ENCODE results near the gene FXYD2. TPM values are rescaled to one million over a fixed set of nuclear protein-coding genes. Genes with fewer than 3 reads are reported as not detected.

Gene FXYD2
- total and polyA plus RNA-seq, 4 experiments from 2014 or later, result 3.5 to 10.5 (median 8.2) TPM

DNA sequence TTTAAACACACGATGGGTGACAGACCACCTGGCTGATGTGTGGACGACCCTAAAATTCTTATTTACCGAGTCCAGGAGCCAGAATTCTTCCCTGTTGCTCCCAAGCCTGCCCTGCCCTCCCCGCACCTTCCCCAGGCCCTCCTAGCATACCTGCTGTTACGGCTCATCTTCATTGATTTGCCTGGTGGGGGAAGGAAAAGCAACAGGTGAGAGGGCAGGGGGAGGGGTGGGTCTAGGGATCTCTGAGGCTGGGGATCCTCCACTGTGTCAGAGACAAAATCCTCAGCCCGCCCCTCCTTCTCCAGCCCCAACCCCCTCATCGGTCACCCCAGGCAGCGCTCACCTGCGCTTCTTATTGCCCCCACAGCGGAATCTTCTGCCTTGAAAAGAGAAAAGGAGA, 4.0 kb downstream of the FXYD2 start:
- Histone ChIP-seq H3K27ac (ENCODE audit: low read depth, low read length) (no peak overlapping the region), H3K4me1 (ENCODE audit: insufficient read depth, low read length) (peaks cover 56% of the 10 kb centered on the region), H3K4me3 (ENCODE audit: low read length in 2 of 2) (no peak overlapping the region), H3K9me3 (ENCODE audit: control insufficient read depth in 1 of 2, low read length in 2 of 2) (no peaks in the 10 kb centered on the region), H3K36me3 (ENCODE audit: insufficient read depth, low read length) (no peaks in the 10 kb centered on the region), H3K27me3 (ENCODE audit: insufficient read depth, low read length) (no peaks in the 10 kb centered on the region)
- Mint-ChIP-seq H3K4me3 (no peak overlapping the region), H3K27ac (peak overlapping the region in 1 of 7 donors; percentile 55), H3K36me3 (no peaks in the 10 kb centered on the region), H3K9me3 (no peaks in the 10 kb centered on the region), H3K27me3 (no peaks in the 10 kb centered on the region), H3K4me1 (peaks cover 18 to 60% (median 40%) of the 10 kb centered on the region in 4 donors)
- no peak for DNase-seq
- ChIA-PET POLR2A (ENCODE audit: partially characterized antibody) (interaction anchor here (1.1 kb wide), 1 partner anchor 127 kb away, joined by 7 read pairs; no protein-coding TSS in a partner anchor), CTCF (ENCODE audit: partially characterized antibody) (interaction anchor here (1.1 to 16.1 kb wide), 8 partner anchors 7 to 394 kb away, joined by 3 to 440 read pairs (median 36); partner anchors contain the start of gene FXYD2)
- intact Hi-C loops (cut with micrococcal nuclease), result no loop called here

DNA sequence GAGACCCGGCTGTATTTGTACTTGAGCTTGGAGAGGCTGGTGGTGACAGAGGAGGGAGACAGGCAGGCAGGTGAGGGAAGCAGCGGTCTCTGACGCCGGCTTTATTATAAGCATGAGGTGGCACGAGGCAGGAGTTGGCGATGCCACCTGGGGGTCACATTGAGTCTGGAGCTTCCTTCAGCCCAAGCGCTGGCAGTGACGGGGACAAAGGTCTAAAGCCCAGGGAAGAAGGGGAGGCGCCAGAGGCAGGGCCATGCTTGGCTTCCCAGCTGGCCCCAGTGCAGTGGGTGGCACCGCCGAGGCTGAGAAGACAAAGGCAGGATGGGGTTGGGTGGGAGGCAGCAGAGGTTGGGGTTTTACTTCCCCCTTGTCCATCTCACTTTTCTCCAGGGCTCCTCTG, 4.5 kb downstream of the FXYD2 start:
- peak overlapping the region in 2 of 7 donors; percentile 15 to 55 for H3K27ac Mint-ChIP-seq
- H3K36me3 Mint-ChIP-seq, result no peaks in the 10 kb centered on the region
- H3K4me1 Mint-ChIP-seq, result peaks cover 20 to 65% (median 45%) of the 10 kb centered on the region in 4 donors
- intact Hi-C loops (cut with micrococcal nuclease), result no loop called here
- Histone ChIP-seq H3K4me1 (ENCODE audit: insufficient read depth, low read length) (peaks cover 60% of the 10 kb centered on the region), H3K9me3 (ENCODE audit: control insufficient read depth in 1 of 2, low read length in 2 of 2) (no peaks in the 10 kb centered on the region), H3K27ac (ENCODE audit: low read depth, low read length) (no peak overlapping the region), H3K27me3 (ENCODE audit: insufficient read depth, low read length) (no peaks in the 10 kb centered on the region), H3K4me3 (ENCODE audit: low read length in 2 of 2) (no peak overlapping the region), H3K36me3 (ENCODE audit: insufficient read depth, low read length) (no peaks in the 10 kb centered on the region)
- ChIA-PET POLR2A (ENCODE audit: partially characterized antibody) (interaction anchor here (1.1 to 1.6 kb wide), 2 partner anchors 11 to 232 kb away, joined by 3 to 5 read pairs; no protein-coding TSS in a partner anchor), CTCF (ENCODE audit: partially characterized antibody) (interaction anchor here (0.7 to 16.1 kb wide), 5 partner anchors 7 to 233 kb away, joined by 3 to 440 read pairs (median 81); partner anchors contain the start of gene FXYD2)
- no peak for DNase-seq
- no peaks in the 10 kb centered on the region for H3K27me3 Mint-ChIP-seq
- H3K9me3 Mint-ChIP-seq, result no peaks in the 10 kb centered on the region
- no peak overlapping the region for H3K4me3 Mint-ChIP-seq

DNA sequence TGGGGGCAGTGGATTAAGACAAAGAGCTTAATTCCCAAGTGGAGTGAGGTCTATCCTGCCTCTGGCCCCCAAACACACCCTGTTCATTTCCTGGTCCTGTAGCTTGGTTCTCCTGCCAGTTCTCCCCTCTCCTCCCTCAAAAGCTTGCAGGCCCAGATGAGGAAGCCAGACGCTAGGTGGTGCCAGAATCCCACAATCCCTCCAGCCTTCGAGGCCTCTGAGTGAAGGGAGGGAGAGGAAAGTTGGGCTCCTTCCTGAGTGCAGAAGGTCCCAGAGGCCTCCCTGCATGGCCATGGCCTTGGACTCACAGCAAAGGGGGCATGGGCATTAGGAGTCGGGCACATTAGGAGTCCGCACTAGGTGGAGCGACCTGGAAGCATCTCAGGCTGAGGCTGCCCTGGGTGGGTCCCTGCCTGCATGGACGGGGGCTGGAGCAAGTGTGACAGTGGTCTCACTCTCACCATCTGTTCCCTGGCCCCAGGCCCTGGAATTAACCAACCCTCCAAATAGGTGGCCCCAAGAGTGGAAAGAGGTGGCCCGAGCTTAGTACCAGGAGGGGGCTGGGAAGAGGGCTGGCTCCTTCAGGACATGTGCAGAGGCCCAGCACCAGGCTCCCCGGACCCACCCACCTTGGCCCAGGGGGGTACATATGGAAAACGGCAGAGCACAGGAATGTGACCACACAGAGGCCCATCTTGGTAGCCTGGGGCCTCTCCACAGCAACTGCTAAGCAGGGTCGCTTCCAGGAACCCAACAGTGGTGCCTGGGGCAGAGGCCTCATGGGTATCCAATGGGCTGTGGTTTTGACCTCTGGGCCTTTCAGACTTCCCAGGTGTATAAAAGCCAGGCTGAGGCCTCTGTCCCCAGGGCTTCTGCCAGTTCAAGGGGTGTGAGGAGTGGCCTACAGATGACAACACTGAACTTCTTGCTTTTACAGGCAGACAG, 5.2 kb downstream of the FXYD2 start:
- ChIA-PET CTCF (ENCODE audit: partially characterized antibody) (interaction anchor here (0.7 to 16.1 kb wide), 13 partner anchors 8 to 393 kb away, joined by 3 to 440 read pairs (median 14); partner anchors contain the start of gene FXYD2), POLR2A (ENCODE audit: partially characterized antibody) (interaction anchor here (1.1 to 5.5 kb wide), 3 partner anchors 8 to 233 kb away, joined by 3 to 70 read pairs (median 5); partner anchors contain the start of gene FXYD2)
- Mint-ChIP-seq H3K4me3 (no peak overlapping the region), H3K27me3 (no peaks in the 10 kb centered on the region), H3K4me1 (peaks cover 26 to 70% (median 49%) of the 10 kb centered on the region in 4 donors), H3K36me3 (no peaks in the 10 kb centered on the region), H3K27ac (peak overlapping the region in 2 of 7 donors; percentile 15 to 55), H3K9me3 (no peaks in the 10 kb centered on the region)
- H3K4me3 ChIP-seq (ENCODE audit: low read length in 2 of 2), result no peak overlapping the region
- no peaks in the 10 kb centered on the region for H3K9me3 ChIP-seq (ENCODE audit: control insufficient read depth in 1 of 2, low read length in 2 of 2)
- no peak for DNase-seq
- intact Hi-C loops (cut with micrococcal nuclease), result no loop called here
- no peak overlapping the region for H3K27ac ChIP-seq (ENCODE audit: low read depth, low read length)
- peaks cover 67% of the 10 kb centered on the region for H3K4me1 ChIP-seq (ENCODE audit: insufficient read depth, low read length)
- H3K36me3 ChIP-seq (ENCODE audit: insufficient read depth, low read length), result no peaks in the 10 kb centered on the region
- no peaks in the 10 kb centered on the region for H3K27me3 ChIP-seq (ENCODE audit: insufficient read depth, low read length)

DNA sequence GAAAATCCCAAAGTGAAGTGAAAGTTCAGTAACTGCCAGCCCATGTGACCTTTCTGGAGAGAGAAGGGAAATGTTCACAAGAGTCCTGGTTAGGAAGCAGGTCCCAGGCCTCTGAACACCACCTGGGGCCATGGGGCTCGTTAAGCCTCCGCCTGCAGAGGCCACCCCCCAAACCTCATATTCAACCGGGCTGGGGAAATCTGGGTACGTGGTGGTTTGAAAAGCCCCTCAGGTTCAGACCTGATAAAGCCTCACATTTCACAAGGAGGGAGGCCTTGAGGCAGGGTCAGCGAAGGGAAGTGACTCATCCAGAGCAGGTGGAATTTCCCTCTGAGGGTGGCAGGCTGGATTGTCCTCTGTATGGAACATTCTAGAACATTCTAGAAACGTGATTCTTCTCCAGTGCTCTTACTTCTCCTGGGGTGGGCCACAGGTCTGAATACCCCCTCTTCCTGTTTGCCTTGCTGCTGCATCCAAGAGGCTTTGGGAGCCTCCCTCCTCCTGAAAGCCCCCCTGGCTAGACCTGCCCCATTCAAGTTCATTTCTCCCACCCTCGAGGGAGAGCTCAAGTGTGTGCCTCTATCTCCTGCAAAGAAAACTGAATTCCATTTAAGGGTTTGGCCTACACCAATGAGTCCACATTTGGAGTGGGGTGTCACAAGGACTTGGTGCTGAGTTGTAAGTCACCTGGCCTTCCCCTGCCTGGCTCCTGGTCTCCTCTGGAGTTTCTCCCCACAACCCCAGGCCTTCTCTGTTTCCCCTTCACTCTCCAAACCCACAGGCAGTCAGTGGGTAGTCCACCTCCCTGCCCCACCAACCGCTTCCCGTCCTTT, 6.3 kb downstream of the FXYD2 start:
- peak overlapping the region; percentile 2 for H3K27ac ChIP-seq (ENCODE audit: low read depth, low read length)
- ChIA-PET CTCF (ENCODE audit: partially characterized antibody) (interaction anchor here (0.9 to 16.1 kb wide), 22 partner anchors 9 to 392 kb away, joined by 3 to 440 read pairs (median 4); partner anchors contain the start of gene FXYD2), POLR2A (ENCODE audit: partially characterized antibody) (interaction anchor here (1.6 to 5.5 kb wide), 6 partner anchors 9 to 234 kb away, joined by 5 to 70 read pairs (median 37); partner anchors contain the start of gene FXYD2)
- Mint-ChIP-seq H3K9me3 (no peaks in the 10 kb centered on the region), H3K36me3 (no peaks in the 10 kb centered on the region), H3K4me3 (peak overlapping the region in 3 of 8 donors; percentile 59 to 74 (median 61)), H3K27ac (peak overlapping the region; percentile 81 to 94 (median 93)), H3K4me1 (peaks cover 28 to 70% (median 48%) of the 10 kb centered on the region in 4 donors), H3K27me3 (no peaks in the 10 kb centered on the region)
- DNase-seq, result peak in 2 of 5 donors; percentile 36 to 86
- intact Hi-C loops (cut with micrococcal nuclease), result no loop called here
- H3K27me3 ChIP-seq (ENCODE audit: insufficient read depth, low read length), result no peaks in the 10 kb centered on the region
- no peak overlapping the region for H3K4me3 ChIP-seq (ENCODE audit: low read length in 2 of 2)
- no peaks in the 10 kb centered on the region for H3K9me3 ChIP-seq (ENCODE audit: control insufficient read depth in 1 of 2, low read length in 2 of 2)
- peaks cover 60% of the 10 kb centered on the region for H3K4me1 ChIP-seq (ENCODE audit: insufficient read depth, low read length)
- no peaks in the 10 kb centered on the region for H3K36me3 ChIP-seq (ENCODE audit: insufficient read depth, low read length)

DNA sequence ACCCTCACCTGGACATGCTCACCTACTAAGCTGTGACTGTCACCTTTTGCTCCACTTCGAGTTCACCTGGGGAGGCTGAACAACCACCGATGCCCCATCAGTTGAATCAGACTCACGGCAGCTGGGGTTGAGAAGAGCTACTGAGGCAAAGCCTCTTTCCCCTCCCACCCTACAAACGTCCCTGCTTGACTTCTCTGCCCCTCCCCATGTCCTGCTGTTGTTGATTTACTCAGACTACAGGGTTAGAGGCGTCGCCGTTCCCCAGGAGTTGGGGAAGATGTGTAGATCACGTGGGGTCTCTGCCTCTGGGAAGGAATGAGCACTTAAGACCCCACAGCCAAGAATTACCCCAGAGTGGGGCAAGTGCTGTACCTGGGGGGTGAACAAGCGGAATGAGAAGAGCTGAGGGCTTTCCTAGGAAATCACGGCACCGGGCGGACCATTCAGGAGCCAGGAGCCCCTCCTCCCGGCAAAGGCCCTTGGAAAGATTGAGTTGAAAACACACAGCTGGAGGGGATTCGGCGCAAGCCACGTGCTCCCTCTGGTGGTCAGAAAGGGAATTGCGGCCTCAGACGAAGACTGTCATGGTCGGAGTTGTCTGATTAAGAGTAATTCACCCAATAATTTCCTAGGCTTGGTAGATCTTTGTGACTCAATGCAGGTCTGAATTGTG, 7.0 kb downstream of the FXYD2 start:
- H3K27ac Mint-ChIP-seq, result peak overlapping the region; percentile 80 to 94 (median 93)
- intact Hi-C loops (cut with micrococcal nuclease), result loop anchor here (1.0 kb wide), 2 partner anchors 10 to 391 kb away; no protein-coding TSS in a partner anchor
- peak overlapping the region in 5 of 8 donors; percentile 43 to 74 (median 61) for H3K4me3 Mint-ChIP-seq
- peak; percentile 75 to 82 (median 79) for DNase-seq
- ChIA-PET CTCF (ENCODE audit: partially characterized antibody) (interaction anchor here (0.7 to 16.1 kb wide), 22 partner anchors 10 to 392 kb away, joined by 3 to 440 read pairs (median 4); partner anchors contain the start of gene FXYD2), POLR2A (ENCODE audit: partially characterized antibody) (interaction anchor here (0.9 to 5.5 kb wide), 9 partner anchors 9 to 354 kb away, joined by 3 to 70 read pairs (median 6); partner anchors contain the start of gene FXYD2)
- H3K4me1 Mint-ChIP-seq, result peaks cover 26 to 69% (median 45%) of the 10 kb centered on the region in 4 donors
- H3K4me3 ChIP-seq (ENCODE audit: low read length in 2 of 2), result no peak overlapping the region
- H3K9me3 ChIP-seq (ENCODE audit: control insufficient read depth in 1 of 2, low read length in 2 of 2), result no peaks in the 10 kb centered on the region
- peak overlapping the region; percentile 74 for H3K27ac ChIP-seq (ENCODE audit: low read depth, low read length)
- no peaks in the 10 kb centered on the region for H3K27me3 ChIP-seq (ENCODE audit: insufficient read depth, low read length)
- peaks cover 52% of the 10 kb centered on the region for H3K4me1 ChIP-seq (ENCODE audit: insufficient read depth, low read length)
- no peaks in the 10 kb centered on the region for H3K9me3 Mint-ChIP-seq
- no peaks in the 10 kb centered on the region for H3K36me3 Mint-ChIP-seq
- no peaks in the 10 kb centered on the region for H3K27me3 Mint-ChIP-seq
- H3K36me3 ChIP-seq (ENCODE audit: insufficient read depth, low read length), result no peaks in the 10 kb centered on the region

DNA sequence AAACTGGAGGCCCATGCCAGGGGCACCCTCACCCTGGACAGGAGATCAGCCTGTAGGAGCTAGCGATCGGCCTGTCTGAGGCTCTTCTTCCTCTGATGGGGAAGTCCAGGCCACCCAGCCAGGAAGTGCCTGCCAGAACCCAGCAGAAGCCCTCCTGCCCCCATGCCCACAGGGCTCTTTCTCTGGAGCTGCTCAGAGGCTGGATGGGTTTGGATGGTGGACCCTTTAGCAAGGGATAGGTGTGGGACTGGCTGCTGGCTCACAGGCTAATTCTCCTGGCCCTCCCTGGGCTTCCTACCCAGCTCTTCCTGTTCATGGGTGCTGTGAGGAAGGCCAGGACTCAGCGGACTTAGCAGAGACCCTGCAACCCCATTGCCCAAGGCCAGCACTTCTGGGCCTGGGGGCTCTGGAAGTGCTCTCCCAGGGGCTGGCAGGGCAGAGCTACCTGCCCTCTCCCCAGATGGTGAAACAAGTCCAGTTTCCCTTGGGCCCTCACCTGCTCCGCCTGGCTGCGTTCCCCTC, 7.6 kb downstream of the FXYD2 start:
- CTCF ChIA-PET (ENCODE audit: partially characterized antibody), result interaction anchor here (0.7 to 16.1 kb wide), 20 partner anchors 10 to 391 kb away, joined by 3 to 440 read pairs (median 4); partner anchors contain the start of gene FXYD2
- Mint-ChIP-seq H3K27ac (peak overlapping the region in 6 of 7 donors; percentile 81 to 96 (median 93)), H3K4me1 (peaks cover 23 to 69% (median 41%) of the 10 kb centered on the region in 4 donors), H3K36me3 (no peaks in the 10 kb centered on the region), H3K9me3 (no peaks in the 10 kb centered on the region), H3K27me3 (no peaks in the 10 kb centered on the region), H3K4me3 (peak overlapping the region in 4 of 8 donors; percentile 39 to 74 (median 61))
- Histone ChIP-seq H3K36me3 (ENCODE audit: insufficient read depth, low read length) (no peaks in the 10 kb centered on the region), H3K27me3 (ENCODE audit: insufficient read depth, low read length) (no peaks in the 10 kb centered on the region), H3K27ac (ENCODE audit: low read depth, low read length) (peak overlapping the region; percentile 74), H3K4me3 (ENCODE audit: low read length in 2 of 2) (no peak overlapping the region), H3K9me3 (ENCODE audit: control insufficient read depth in 1 of 2, low read length in 2 of 2) (no peaks in the 10 kb centered on the region), H3K4me1 (ENCODE audit: insufficient read depth, low read length) (peaks cover 46% of the 10 kb centered on the region)
- DNase-seq, result no peak
- POLR2A ChIA-PET (ENCODE audit: partially characterized antibody), result interaction anchor here (0.9 to 5.5 kb wide), 9 partner anchors 8 to 355 kb away, joined by 3 to 70 read pairs (median 6); partner anchors contain the start of gene FXYD2
- intact Hi-C loops (cut with micrococcal nuclease), result loop anchor here (1.0 kb wide), 2 partner anchors 10 to 391 kb away; no protein-coding TSS in a partner anchor

Measured in CD4-positive, alpha-beta memory T cell (primary cell).